ENCODE measurements around the gene MFSD8.

GRCh38 chr4:127968586-127968985 is 3.6 kb upstream of the MFSD8 start:
- TF ChIP-seq CTCF (IDR thresholded peaks at IDR 0.05), result no peak
- no peak for TF ChIP-seq POLR2A (IDR thresholded peaks at IDR 0.05)
- no peak for TF ChIP-seq EP300 (IDR thresholded peaks at IDR 0.05)

All from ovary (tissue), 3 donors.